IPS-11a (cell line): Measurements from ENCODE around the gene SLC41A3.
"Not testable (repeated sequence)": the region's sequence is repeated elsewhere in the genome, so short reads cannot be mapped to it uniquely, and the experiment has no call there.

Source experiments
- H3K4me3 ChIP-seq: one replicate; pipeline ENCODE4 v1.5.1; 2013; ENCODE audit warnings: low read depth, low read length, control low read depth

Gene SLC41A3

GRCh38 chr3:126056681-126057500 lies 27.0 kb downstream of the SLC41A3 start:
- H3K4me3 ChIP-seq: no peak overlapping the region

GRCh38 chr3:126056088-126056487 lies 27.8 kb downstream of the SLC41A3 start:
- no peak overlapping the region for H3K4me3 ChIP-seq

GRCh38 chr3:126054870-126055269 lies 29.1 kb downstream of the SLC41A3 start:
- H3K4me3 ChIP-seq: no peak overlapping the region

- H3K4me3 ChIP-seq: no peak overlapping the region
These were observed 29.9 kb downstream of the SLC41A3 start for GRCh38 chr3:126053949-126054569.

GRCh38 chr3:126053513-126053912 lies 30.4 kb downstream of the SLC41A3 start:
- no peak overlapping the region for H3K4me3 ChIP-seq

- no peak overlapping the region for H3K4me3 ChIP-seq
These were observed 31.5 kb downstream of the SLC41A3 start for GRCh38 chr3:126052196-126053058.

- H3K4me3 ChIP-seq: no peak overlapping the region
These were observed 32.2 kb downstream of the SLC41A3 start for GRCh38 chr3:126051741-126052140.

- no peak overlapping the region for H3K4me3 ChIP-seq
These were observed 32.7 kb downstream of the SLC41A3 start for GRCh38 chr3:126051234-126051633.

- H3K4me3 ChIP-seq: no peak overlapping the region
These were observed 33.3 kb downstream of the SLC41A3 start for GRCh38 chr3:126050626-126051025.

- no peak overlapping the region for H3K4me3 ChIP-seq
These were observed 33.9 kb downstream of the SLC41A3 start for GRCh38 chr3:126050050-126050392.

- no peak overlapping the region for H3K4me3 ChIP-seq
These were observed 34.5 kb downstream of the SLC41A3 start for GRCh38 chr3:126049289-126050049.

- H3K4me3 ChIP-seq: no peak overlapping the region
These were observed 43.5 kb downstream of the SLC41A3 start for GRCh38 chr3:126040386-126040785.

- H3K4me3 ChIP-seq: no peak overlapping the region
These were observed 44.1 kb downstream of the SLC41A3 start for GRCh38 chr3:126039870-126040269.

GRCh38 chr3:126038791-126039190 lies 45.1 kb downstream of the SLC41A3 start:
- not testable (repeated sequence) for H3K4me3 ChIP-seq

GRCh38 chr3:126036056-126036549 lies 47.8 kb downstream of the SLC41A3 start:
- no peak overlapping the region for H3K4me3 ChIP-seq

- H3K4me3 ChIP-seq: no peak overlapping the region
These were observed 48.4 kb downstream of the SLC41A3 start for GRCh38 chr3:126035362-126036050.

GRCh38 chr3:126034481-126035361 lies 49.2 kb downstream of the SLC41A3 start:
- H3K4me3 ChIP-seq: no peak overlapping the region

- H3K4me3 ChIP-seq: no peak overlapping the region
These were observed 50.2 kb downstream of the SLC41A3 start for GRCh38 chr3:126033765-126034164.
